GM12878 (cell line): ENCODE data around the gene POLR3E. TPM values are rescaled to one million over a fixed set of nuclear protein-coding genes. Genes with fewer than 3 reads are reported as not detected.

Source experiments
- ATAC-seq: fragments of 200-7000 bp; cut with Tn5 transposase; 3 replicates; pipeline ENCODE4 v1.9.1; 2020; ENCODE audit warnings: mild to moderate bottlenecking, moderate library complexity
- BruUV-seq: library from RNA; stranded (reverse); fragments of 400-500 nt; replicated peaks from 2 replicates; lab custom pipeline; 2021; lab: Mats Ljungman, UMichigan
- CTCF ChIA-PET: fragments of 300-600 bp; sonication (Branson Sonifier 250); formaldehyde crosslinking; extraction: SDS; loops from one replicate; lab custom pipeline; 2021; ENCODE audit warnings: inconsistent platforms; lab: Yijun Ruan, JAX
- POLR2A ChIA-PET: fragments of 350-600 bp; formaldehyde crosslinking; extraction: SDS; loops from one replicate; lab custom pipeline; 2021; ENCODE audit warnings: inconsistent platforms; lab: Charles Lee
- RAD21 ChIA-PET: fragments of 300-600 bp; sonication (Branson Sonifier 250); formaldehyde crosslinking; loops from one replicate; lab custom pipeline; 2023; ENCODE audit warnings: antibody characterized with exemption; ENCODE audit not compliant: unreplicated experiment; lab: Charles Lee
- SMC1A ChIA-PET: fragments of 300-600 bp; sonication (Branson Sonifier 250); formaldehyde crosslinking; loops from one replicate; lab custom pipeline; 2023; ENCODE audit not compliant: unreplicated experiment, uncharacterized antibody; lab: Charles Lee
- DNase-seq: peaks from one replicate; pipeline ENCODE4 v3.0.0-alpha.2; 2011; ENCODE audit warnings: low read depth, low spot score
- FAIRE-seq: peaks from 3 replicates; lab custom pipeline; 2011; peaks lifted over from hg19 to GRCh38; lab: Jason Lieb, UNC
- H2AFZ ChIP-seq: 2 replicates; pipeline ENCODE4 v1.6.0; 2011; ENCODE audit warnings: low read depth, low read length, control low read depth; ENCODE audit not compliant: control insufficient read depth
- H3K27ac ChIP-seq: 2 replicates; pipeline ENCODE4 v1.5.1; 2011; ENCODE audit warnings: control low read depth; ENCODE audit not compliant: control insufficient read depth, insufficient read depth
- H3K27me3 ChIP-seq, 2 experiments: replicated peaks in 1 of 2; 2 replicates each; pipeline versions ENCODE4 v1.6.0 to v1.6.1; 2011; ENCODE audit warnings: low read length in 1 of 2; ENCODE audit not compliant: control insufficient read depth in 2 of 2, insufficient read depth in 2 of 2
- H3K36me3 ChIP-seq, 2 experiments: 2 replicates each; pipeline ENCODE4 v1.5.1; 2011; ENCODE audit warnings: low read length in 1 of 2; ENCODE audit not compliant: control insufficient read depth in 2 of 2, insufficient read depth in 2 of 2
- H3K4me1 ChIP-seq: 2 replicates; pipeline ENCODE4 v1.6.1; 2011; ENCODE audit warnings: mild to moderate bottlenecking, low read length, moderate library complexity, mixed read lengths; ENCODE audit not compliant: control insufficient read depth, insufficient read depth
- H3K4me2 ChIP-seq: 2 replicates; pipeline ENCODE4 v1.6.0; 2011; ENCODE audit warnings: control low read depth; ENCODE audit not compliant: control insufficient read depth, insufficient read depth
- H3K4me3 ChIP-seq: fragments of 200-600 bp; sonication (generic); 2 replicates; pipeline ENCODE4 v1.5.1; 2016
- H3K79me2 ChIP-seq: 2 replicates; pipeline ENCODE4 v1.6.0; 2011; ENCODE audit warnings: low read length; ENCODE audit not compliant: control insufficient read depth, insufficient read depth
- H3K9ac ChIP-seq: 2 replicates; pipeline ENCODE4 v1.8.0; 2011; ENCODE audit warnings: low read length, control low read depth, mixed read lengths; ENCODE audit not compliant: control insufficient read depth, insufficient read depth
- H3K9me3 ChIP-seq: replicated peaks from 3 replicates; pipeline ENCODE4 v1.5.1; 2011; ENCODE audit warnings: mild to moderate bottlenecking, low read length; ENCODE audit not compliant: control insufficient read depth, insufficient read depth
- H4K20me1 ChIP-seq: 2 replicates; pipeline ENCODE4 v1.6.0; 2011; ENCODE audit not compliant: control insufficient read depth, insufficient read depth
- ETV6 ChIP-seq, 2 experiments: fragments of 450-650 bp in 1 of 2; IDR thresholded peaks in 1 of 2; conservative IDR thresholded peaks in 1 of 2; 2 replicates each; pipeline ENCODE4 v1.6.1; 2014; ENCODE audit warnings: antibody characterized with exemption in 1 of 2, borderline replicate concordance in 1 of 2, low read depth in 1 of 2, mild to moderate bottlenecking in 1 of 2, moderate library complexity in 1 of 2
- HSF1 ChIP-seq: fragments of 150-350 bp; IDR thresholded peaks from 2 replicates; pipeline ENCODE4 v1.6.1; 2014; ENCODE audit warnings: mild to moderate bottlenecking, low read depth, low read length
- MTA2 ChIP-seq: fragments of 450-650 bp; IDR thresholded peaks from 2 replicates; pipeline ENCODE4 v1.6.1; 2016; ENCODE audit warnings: low read depth, mild to moderate bottlenecking, moderate library complexity
- MYB ChIP-seq: fragments of 150-350 bp; IDR thresholded peaks from 2 replicates; pipeline ENCODE4 v1.6.1; 2014; ENCODE audit warnings: mild to moderate bottlenecking, low read depth, low read length, borderline replicate concordance
- NBN ChIP-seq: fragments of 450-650 bp; IDR thresholded peaks from 2 replicates; pipeline ENCODE4 v1.6.1; 2016
- PAX8 ChIP-seq: fragments of 450-650 bp; IDR thresholded peaks from 2 replicates; pipeline ENCODE4 v1.6.1; 2017; ENCODE audit warnings: mild to moderate bottlenecking, moderate library complexity
- SREBF1 ChIP-seq: IDR thresholded peaks from 2 replicates; pipeline ENCODE4 v1.6.1; 2012; ENCODE audit warnings: mild to moderate bottlenecking, low read length
- TBL1XR1 ChIP-seq: IDR thresholded peaks from 2 replicates; pipeline ENCODE4 v1.6.1; 2012; ENCODE audit warnings: low read depth, low read length, improper control_type of control experiment
- TCF3 ChIP-seq: IDR thresholded peaks from 2 replicates; pipeline ENCODE4 v1.6.1; 2012; ENCODE audit warnings: low read depth, mild to moderate bottlenecking, low read length, borderline replicate concordance; ENCODE audit not compliant: insufficient read depth
- YY1 ChIP-seq: IDR thresholded peaks from 2 replicates; pipeline ENCODE4 v1.6.1; 2011; ENCODE audit warnings: low read depth, mild to moderate bottlenecking, low read length
- ZNF24 ChIP-seq: fragments of 450-650 bp; IDR thresholded peaks from 2 replicates; pipeline ENCODE4 v1.6.1; 2017; ENCODE audit warnings: antibody characterized with exemption, mild to moderate bottlenecking
- in situ Hi-C: fragments of 300-500 bp; cut with MboI; formaldehyde crosslinking; loops from 9 replicates; pipeline ENCODE4 v1.14.3; 2018; ENCODE audit warnings: mixed read lengths
- intact Hi-C: fragments of 100-400 bp; cut with micrococcal nuclease; formaldehyde crosslinking; loops from one replicate; pipeline ENCODE4 v1.14.2; 2022; ENCODE audit not compliant: unreplicated experiment
- polyA plus RNA-seq, 11 experiments: library from polyadenylated mRNA; depleted of rRNA in 4 of 11; unstranded in 6 of 11; stranded (reverse) in 5 of 11; fragments of >200 nt; fragmentation: Nextera tagmentation in 4 of 11; fragmentation: Illumina TruSeq in 1 of 11; extraction: Ambion mirVana in 4 of 11; extraction: Trizol in 1 of 11; gene quantifications; 1 replicate in 1 of 11; 2 replicates in 10 of 11; pipeline versions ENCODE4 v1.2.1 to v1.2.3, GENCODE V29; 2011 to 2016; ENCODE audit warnings: inconsistent platforms in 2 of 11, missing spikeins in 2 of 11, low read depth in 1 of 11
- total RNA-seq, 4 experiments: library from RNA; depleted of rRNA in 3 of 4; stranded (reverse); fragments of >200 nt in 3 of 4; fragmentation: Illumina TruSeq in 1 of 4; extraction: Trizol in 1 of 4; gene quantifications; 2 replicates each; pipeline versions ENCODE4 v1.2.1 to v1.2.3, GENCODE V29; 2013 to 2021

POLR3E gene
- total and polyA plus RNA-seq, 10 of the 15 experiments (the other 5 are each of a cell fraction or from before 2014, with no cell fraction given), result 11.1 to 79.5 (median 39.7) TPM

- no peak overlapping the region for H2AFZ ChIP-seq
- ATAC-seq (no peak), FAIRE-seq (no peak), DNase-seq (no peak)
- H3K36me3 ChIP-seq, result peaks cover 1 to 16% of the 10 kb centered on the region in 2 experiments
- SMC1A ChIA-PET, result interaction anchor here (9.1 kb wide), 1 partner anchor 13 kb away, joined by 205 read pairs; the partner anchor contains the start of gene CDR2
- no peaks in the 10 kb centered on the region for H3K9me3 ChIP-seq
- intact Hi-C loops, result no loop called here
- H3K27ac ChIP-seq, result peak overlapping the region; percentile 8; the same call in 1 of the 2 replicates
- no peaks in the 10 kb centered on the region for H4K20me1 ChIP-seq
- CTCF ChIA-PET, result interaction anchor here (5.8 kb wide), 1 partner anchor 10 kb away, joined by 26 read pairs; no protein-coding TSS in a partner anchor
- H3K27me3 ChIP-seq, result no peaks in the 10 kb centered on the region
- RAD21 ChIA-PET, result interaction anchor here (1.2 kb wide), 1 partner anchor 13 kb away, joined by 3 read pairs; no protein-coding TSS in a partner anchor
- no peak overlapping the region for H3K4me2 ChIP-seq
- H3K4me1 ChIP-seq, result peaks cover 30% of the 10 kb centered on the region
- H3K9ac ChIP-seq, result no peak overlapping the region
- H3K4me3 ChIP-seq, result no peak overlapping the region
- POLR2A ChIA-PET, result interaction anchor here (1.4 to 10.9 kb wide), 2 partner anchors 10 to 17 kb away, joined by 4 to 185 read pairs; partner anchors contain the start of gene CDR2
- no TSS peak for BruUV-seq
- TF ChIP-seq ETV6 (conservative IDR thresholded peaks at IDR 0.05 in 1 of 2, IDR thresholded peaks at IDR 0.05 in 1 of 2; ENCODE audit: borderline replicate concordance in 1 of 2, low read depth in 1 of 2) (no peak), TCF3 (no peak), MTA2 (no peak), MYB (no peak), ZNF24 (no peak), YY1 (no peak), HSF1 (no peak), SREBF1 (no peak), PAX8 (no peak), NBN (no peak), TBL1XR1 (no peak)
- TF ChIP-seq, all 136 proteins: peak for 0
- in situ Hi-C loops, result no loop called here
- H3K79me2 ChIP-seq, result peaks cover 6% of the 10 kb centered on the region
Observed at GRCh38 chr16:22359679-22360078, 62.5 kb downstream of the POLR3E start.
